ENCODE data around the gene CHMP4B.

DNA sequence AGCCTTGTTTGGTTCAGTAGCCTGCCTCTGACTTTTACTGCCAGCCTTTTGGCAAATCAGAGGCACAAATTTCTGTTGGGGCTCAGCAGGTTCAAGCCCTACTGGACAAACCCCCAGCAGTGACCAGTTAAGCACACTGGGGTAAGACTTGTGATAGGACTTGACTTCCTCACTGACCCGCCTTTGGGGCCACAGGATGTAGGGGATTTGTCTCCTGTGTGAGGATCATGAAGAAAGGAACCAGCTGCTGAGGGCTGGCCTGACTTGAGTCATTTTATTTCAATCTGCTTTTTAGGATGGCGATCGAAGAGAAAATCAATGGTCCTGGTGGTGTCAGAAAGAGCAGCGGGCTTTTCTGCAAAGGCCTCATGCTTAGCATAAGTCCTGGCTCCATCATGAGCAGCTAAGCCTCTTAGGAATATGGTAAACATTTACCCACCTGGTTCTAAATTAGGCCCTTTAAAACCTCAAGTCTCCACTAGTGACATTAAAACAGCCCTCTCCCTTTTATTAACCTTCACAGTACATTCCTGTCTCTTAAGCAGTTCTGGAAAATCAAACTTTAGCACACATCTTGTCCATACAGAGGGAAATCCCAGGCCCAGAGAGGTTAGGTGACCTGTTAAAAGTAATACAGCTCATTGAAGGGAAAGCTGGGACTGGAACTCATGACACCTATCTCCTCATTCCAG, 16.6 kb downstream of the CHMP4B start:
- TF ChIP-seq POLR2A (IDR thresholded peaks at IDR 0.05) = no peak
- TF ChIP-seq, protein P1, sequence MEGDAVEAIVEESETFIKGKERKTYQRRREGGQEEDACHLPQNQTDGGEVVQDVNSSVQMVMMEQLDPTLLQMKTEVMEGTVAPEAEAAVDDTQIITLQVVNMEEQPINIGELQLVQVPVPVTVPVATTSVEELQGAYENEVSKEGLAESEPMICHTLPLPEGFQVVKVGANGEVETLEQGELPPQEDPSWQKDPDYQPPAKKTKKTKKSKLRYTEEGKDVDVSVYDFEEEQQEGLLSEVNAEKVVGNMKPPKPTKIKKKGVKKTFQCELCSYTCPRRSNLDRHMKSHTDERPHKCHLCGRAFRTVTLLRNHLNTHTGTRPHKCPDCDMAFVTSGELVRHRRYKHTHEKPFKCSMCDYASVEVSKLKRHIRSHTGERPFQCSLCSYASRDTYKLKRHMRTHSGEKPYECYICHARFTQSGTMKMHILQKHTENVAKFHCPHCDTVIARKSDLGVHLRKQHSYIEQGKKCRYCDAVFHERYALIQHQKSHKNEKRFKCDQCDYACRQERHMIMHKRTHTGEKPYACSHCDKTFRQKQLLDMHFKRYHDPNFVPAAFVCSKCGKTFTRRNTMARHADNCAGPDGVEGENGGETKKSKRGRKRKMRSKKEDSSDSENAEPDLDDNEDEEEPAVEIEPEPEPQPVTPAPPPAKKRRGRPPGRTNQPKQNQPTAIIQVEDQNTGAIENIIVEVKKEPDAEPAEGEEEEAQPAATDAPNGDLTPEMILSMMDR (IDR thresholded peaks at IDR 0.05) = no peak
- TF ChIP-seq POLR2AphosphoS5 (IDR thresholded peaks at IDR 0.05) = no peak
- no peak for TF ChIP-seq EP300 (IDR thresholded peaks at IDR 0.05)
